Measurements from ENCODE around the gene SLMAP.

DNA sequence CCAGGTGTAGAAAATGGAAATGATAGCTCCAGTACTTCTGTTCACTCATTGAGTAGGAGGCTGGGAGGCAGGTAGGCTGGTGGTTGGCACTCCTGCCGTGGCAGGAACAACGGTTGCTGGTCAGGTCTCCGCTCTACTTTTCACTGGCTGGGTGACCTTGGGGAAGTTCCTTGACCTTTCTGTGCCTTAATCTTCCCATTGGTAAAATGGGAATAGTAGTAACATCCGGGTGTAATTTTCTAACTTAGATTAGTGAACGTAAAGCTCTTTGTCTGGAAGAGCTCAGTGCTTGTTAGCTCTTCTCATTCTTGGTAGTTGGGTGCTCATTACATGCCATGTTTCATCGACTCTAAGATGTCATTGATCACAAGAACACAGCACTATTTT, 206.3 kb downstream of the SLMAP start:
- TF ChIP-seq, protein P1, sequence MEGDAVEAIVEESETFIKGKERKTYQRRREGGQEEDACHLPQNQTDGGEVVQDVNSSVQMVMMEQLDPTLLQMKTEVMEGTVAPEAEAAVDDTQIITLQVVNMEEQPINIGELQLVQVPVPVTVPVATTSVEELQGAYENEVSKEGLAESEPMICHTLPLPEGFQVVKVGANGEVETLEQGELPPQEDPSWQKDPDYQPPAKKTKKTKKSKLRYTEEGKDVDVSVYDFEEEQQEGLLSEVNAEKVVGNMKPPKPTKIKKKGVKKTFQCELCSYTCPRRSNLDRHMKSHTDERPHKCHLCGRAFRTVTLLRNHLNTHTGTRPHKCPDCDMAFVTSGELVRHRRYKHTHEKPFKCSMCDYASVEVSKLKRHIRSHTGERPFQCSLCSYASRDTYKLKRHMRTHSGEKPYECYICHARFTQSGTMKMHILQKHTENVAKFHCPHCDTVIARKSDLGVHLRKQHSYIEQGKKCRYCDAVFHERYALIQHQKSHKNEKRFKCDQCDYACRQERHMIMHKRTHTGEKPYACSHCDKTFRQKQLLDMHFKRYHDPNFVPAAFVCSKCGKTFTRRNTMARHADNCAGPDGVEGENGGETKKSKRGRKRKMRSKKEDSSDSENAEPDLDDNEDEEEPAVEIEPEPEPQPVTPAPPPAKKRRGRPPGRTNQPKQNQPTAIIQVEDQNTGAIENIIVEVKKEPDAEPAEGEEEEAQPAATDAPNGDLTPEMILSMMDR (IDR thresholded peaks at IDR 0.05), result no peak
- TF ChIP-seq POLR2A (IDR thresholded peaks at IDR 0.05), result no peak
- no peak for TF ChIP-seq POLR2AphosphoS5 (IDR thresholded peaks at IDR 0.05)

Data from breast epithelium (tissue), 3 donors.